HG02973 (cell line): ENCODE data around the gene PNMA6F.
"Not testable (repeated sequence)": the region's sequence is repeated elsewhere in the genome, so short reads cannot be mapped to it uniquely, and the experiment has no call there.

Experiments
- ATAC-seq: cut with Tn5 transposase; IDR thresholded peaks from one replicate; pipeline ENCODE4 v1.9.1; 2021; ENCODE audit warnings: moderate library complexity; ENCODE audit not compliant: unreplicated experiment

PNMA6F gene

DNA sequence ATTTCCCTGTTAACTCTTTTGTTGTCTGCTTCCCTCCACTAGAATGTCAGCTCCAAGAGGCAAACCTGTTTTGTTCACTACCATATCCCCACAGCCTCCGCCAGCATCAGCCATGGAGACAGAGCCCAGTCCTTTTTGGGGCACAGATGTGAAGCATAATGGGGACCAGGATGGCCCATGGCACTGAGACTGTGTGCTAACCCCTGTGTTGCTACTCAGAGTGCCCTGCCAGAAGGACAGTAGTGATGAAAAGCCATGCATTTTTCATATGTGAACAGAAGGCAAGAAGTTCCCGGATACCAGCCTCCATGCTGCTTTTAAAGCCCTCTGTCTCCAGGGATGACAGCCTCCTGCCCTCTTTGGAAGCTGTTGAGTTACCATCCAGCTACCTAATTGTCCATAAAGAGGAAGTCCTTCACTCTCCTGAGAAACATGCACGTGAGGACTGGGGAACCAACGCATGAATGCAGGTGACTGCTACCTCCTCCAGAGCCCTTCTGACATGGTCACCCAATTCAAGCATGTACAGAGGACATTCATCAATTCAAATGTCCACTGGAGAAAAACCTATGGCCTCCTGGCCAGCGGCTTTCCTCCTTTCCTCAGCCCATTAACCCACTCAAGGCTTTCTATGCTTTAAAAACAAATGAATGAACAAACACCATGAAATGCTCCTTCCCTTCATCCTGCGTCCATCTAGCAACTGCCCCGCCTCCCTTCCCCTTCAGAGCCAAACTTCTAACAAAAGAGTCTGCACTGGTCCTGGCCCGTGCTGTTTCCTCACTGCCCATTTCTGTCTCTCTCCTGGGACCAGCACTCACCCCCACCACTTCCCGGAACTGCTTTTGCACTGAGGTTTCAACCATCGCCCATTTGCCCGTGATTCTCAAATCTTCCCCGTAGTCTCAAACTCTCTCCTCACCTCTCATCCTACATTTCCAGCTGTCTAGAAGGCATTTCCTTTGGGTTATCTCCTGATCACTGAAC lies 18.0 kb downstream of the PNMA6F start:
- ATAC-seq, result no peak

DNA sequence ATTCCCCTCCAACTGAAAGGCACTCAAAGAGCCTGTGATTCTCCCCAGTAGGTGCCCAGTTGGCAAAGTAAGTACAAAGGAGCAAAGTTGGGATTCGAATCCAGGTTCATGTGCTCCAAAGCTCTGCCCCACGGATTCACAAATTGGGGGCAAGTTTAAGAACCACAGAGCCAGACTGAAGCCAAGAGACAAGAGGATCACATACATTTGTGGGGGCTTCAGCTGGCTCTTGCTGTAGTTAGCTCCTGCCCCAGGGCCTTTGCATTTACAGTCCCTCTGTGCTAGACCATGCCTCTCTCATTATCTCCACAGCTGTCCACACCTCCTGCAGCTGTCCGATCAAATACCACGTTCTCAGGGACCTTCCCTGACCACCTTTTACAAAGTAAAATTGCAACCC lies 18.8 kb downstream of the PNMA6F start:
- ATAC-seq, result no peak

DNA sequence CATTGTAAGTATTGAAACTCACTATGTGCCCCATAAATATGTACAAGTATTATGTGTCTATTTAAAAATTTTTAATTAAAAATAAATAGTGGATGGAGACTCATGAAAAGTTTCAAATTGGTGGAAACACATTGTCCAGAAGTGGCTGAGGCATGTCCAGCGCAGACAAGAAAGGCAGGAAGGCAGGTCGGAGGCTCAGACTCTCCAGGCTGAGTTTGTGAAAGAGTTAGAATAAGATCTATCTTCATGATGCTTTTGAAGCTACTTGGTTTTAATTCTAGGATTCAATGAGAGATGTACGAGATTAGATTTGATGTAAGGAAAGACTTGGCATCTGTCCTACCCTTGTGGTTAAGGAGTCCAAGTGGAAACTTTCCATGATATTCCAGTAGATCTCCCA lies 19.8 kb downstream of the PNMA6F start:
- no peak for ATAC-seq

DNA sequence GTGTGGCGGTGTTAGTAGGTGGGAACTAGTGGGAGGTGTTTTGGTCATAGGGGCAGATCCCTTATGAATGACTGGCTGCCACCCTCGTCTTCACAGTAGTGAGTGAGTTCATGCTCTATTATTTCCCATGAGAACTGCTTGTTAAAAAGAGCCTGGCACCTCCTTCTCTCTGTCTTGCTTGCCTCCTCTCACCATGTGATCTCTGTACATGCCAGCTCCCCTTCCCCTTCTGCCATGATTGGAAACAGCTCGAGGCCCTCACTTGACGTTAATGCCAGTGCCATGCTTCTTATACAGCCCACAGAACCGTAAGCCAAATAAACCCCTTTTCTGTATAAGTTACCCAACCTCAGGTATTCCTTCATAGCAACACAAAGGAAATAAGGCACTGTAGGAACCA lies 21.7 kb downstream of the PNMA6F start:
- ATAC-seq, result no peak

DNA sequence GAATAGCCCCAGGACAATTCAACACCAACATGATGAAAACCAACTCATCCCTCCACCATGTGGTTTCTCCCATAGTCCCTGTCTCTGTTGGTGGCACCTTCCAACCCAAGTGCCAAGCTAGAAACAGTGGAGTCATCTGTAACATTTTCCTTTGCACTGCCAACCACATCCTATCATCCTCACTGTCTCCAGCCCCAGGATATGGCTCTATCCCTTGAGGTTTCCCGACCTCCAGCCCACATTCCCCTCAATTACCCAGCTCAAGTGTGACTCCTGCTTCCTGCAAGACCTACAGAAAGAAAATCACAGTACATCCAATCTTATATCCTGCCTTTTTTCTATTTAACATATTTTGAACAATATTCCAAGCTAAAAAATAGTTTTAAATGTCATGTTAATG lies 24.2 kb downstream of the PNMA6F start:
- no peak for ATAC-seq

DNA sequence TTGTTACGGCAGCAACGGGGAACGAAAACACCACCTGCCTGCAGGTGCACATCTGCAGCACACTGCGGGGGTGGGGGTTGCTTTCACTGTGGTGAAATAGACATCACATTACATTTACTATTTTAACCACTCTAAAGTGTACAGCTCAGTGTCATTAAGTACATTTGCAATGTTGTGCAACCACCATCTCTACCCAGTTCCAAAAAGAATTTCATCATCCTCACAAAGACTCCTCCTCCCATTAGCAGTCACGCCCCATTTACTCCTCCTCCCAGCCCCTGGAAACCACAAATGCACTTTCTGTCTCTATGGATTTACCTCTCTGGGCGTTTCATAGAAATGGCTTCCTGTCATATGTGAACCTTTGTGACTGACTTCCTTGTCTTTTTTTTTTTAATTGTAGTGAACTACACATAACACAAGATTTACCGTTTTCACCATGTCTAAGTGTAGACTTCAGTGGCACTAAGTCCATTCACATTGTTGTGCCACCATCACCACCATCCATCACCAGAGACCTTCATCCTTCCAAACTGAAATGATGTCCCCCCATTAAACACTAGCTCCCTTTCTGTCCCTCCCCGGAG lies 28.0 kb downstream of the PNMA6F start:
- not testable (repeated sequence) for ATAC-seq

DNA sequence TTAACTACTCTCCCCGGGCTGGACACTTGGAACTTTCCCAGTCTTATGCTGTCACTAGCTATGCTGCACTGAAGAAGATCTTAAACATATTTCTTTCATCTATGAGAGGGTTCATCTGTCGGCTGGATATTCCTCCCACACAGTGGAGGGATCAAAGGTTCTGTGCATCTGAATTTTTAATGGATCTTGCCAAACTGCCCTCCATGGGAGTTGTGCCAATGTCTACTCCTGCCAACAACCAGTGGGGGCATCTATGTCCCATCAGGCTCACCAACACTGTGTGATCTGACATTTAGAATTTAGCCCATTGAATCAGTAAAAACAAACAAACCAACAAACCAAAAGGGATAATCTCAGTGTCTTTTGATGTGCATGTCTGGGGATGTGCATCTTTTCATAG lies 32.8 kb downstream of the PNMA6F start:
- ATAC-seq, result not testable (repeated sequence)

DNA sequence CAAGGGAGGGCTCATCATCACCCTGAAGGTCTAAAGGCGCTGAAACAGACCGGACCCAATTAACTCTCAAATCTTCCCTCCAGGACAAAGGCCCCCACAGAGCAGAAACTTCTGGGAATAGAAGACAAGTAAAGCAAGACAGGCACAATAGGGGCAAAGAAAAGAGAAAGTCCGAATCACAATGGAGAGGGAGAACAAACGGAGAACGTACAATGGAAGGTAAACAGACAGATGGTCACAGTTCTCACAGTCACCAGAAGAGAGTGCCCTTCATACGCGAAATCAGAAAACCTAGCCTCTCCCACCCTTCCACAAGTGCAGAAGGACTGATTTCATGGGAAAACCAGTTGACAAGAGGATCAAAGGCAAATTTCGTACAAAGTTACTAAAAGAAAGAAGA lies 35.9 kb downstream of the PNMA6F start:
- ATAC-seq, result not testable (repeated sequence)

DNA sequence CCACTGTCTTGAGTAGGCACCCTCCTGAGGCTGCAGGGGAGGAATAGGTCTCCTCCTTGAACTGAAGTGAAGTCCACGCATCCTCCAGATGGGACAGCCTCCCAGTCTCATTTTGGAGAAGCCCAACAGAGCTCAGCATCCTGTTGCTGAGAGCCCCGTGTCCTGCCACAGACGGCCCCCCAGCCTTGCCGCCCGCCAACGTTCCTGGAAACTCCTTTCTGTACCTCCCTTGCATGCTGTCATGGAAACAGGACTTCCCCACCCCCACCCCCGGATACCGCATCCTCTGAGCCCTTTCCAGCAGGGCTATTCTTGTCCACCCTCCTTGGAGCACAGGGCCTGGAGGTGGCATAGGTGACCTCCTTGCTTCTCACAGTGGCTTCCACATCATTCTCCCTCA lies 37.6 kb downstream of the PNMA6F start:
- ATAC-seq, result not testable (repeated sequence)

DNA sequence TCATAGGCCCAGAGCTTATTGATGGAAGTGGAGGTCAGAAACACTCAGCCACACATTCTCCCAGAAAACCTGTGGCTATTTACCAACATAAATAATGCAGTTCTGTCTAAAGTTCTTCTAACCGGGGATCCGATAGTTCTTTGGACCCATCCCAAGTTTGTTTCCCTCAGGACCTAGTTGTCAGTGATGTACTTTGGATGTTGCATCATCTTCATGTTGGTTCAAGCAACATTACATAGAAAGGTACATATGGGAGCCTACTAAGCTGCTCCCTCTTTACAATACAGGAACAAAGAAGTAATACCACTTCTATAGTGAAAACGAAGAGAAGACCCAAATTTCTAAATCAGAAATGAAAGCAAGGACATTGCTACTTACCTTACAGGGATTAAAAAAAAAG lies 39.8 kb downstream of the PNMA6F start:
- not testable (repeated sequence) for ATAC-seq

DNA sequence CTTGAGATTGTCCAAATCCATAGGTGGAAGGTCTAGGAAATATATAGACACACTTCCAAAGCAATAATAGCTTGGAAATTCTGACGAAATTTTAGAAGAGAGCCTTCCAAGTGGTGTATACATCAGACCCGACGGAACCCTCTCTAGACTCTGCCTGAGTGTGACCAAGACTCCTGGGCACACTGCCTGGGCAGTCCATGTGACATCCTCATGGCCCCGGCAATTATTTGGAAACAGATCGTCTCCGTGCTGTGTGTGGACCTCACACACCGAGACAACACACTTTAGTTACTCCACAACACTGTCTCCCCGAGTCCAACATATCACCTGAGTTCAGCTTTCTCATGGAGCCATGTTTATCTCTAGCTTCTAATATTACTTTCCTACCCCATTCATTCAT lies 42.3 kb downstream of the PNMA6F start:
- ATAC-seq, result not testable (repeated sequence)

DNA sequence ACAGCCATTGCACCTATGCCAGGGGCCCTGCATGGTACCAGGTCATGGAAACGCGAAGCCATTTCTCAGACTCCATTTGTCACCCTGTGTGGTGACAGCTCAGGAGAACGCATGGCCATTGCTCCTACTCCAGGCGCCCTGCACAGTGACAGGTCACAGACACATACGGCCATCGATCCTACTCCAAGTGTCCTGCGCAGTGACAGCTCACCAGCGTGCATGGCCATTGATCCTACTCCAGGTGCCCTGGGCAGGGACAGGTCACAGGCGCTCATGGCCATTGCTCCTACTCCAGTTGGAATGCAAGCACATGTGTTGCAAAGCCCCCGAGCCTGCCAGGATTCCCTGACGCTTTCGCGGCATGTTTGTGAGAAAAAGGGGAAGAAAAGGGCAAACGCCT lies 45.5 kb downstream of the PNMA6F start:
- not testable (repeated sequence) for ATAC-seq

DNA sequence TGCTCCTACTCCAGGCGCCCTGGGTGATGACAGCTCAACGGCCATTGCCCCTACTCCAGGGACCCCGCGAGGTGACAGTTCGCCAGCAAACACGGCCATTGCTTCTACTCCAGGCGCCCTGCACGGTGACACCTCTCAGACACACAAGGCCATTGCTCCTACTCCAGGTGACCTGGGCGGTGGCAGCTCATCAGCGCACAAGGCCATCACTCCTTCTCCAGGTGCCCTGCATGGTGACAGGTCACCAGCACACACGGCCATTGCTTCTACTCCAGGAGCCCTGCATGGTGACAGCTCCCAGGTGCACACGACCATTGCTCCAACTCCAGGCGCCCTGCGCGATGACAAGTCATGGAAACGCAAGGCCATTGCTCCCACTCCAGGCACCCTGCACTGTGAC lies 46.1 kb downstream of the PNMA6F start:
- ATAC-seq, result not testable (repeated sequence)

DNA sequence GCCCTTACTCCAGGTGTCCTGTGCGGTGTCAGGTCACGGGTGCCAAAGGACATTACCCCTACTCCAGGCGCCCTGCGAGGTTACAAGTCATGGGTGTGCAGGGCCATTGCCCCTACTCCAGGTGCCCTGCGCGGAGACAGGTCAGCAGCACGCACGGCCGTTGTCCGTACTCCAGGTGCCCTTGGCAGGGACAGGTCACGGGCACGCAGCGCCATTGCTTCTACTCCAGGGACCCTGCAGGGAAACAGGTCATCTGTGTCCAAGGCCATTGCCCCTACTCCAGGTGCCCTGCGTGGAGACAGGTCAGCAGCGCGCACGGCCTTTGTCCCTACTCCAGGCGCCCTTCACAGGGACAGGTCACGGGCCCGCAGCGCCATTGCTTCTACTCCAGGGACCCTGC lies 49.0 kb downstream of the PNMA6F start:
- not testable (repeated sequence) for ATAC-seq

DNA sequence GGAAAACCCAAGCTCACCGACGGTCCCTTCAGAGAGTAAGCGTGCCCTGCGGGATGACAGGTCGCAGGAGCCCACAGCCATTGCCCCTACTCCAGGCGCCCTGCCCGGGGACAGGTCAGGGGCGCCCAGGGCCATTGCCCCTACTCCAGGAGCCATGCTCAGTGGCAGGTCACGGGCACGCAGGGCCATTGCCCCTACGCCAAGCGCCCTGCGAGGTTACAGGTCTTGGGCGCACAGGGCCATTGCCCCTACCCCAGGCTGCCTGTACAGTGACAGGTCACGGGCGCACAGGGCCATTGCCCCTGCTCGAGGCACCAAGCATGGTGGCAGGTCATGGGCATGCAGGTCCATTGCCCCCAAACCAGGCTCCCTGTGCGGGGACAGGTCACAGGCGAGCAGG lies 49.5 kb downstream of the PNMA6F start:
- ATAC-seq, result not testable (repeated sequence)
